Epithelial cell of proximal tubule (primary cell): ENCODE results near the gene ANKRD7. TPM values are rescaled to one million over a fixed set of nuclear protein-coding genes. Genes with fewer than 3 reads are reported as not detected.
A peak's percentile ranks its signal among the peaks of the same experiment; 100 is the strongest.

Source experiments
- DNase-seq: peaks from one replicate; pipeline ENCODE4 v3.0.0-alpha.2; 2011; ENCODE audit warnings: low read depth
- H3K4me3 ChIP-seq: 2 replicates; pipeline ENCODE4 v1.5.1; 2011; ENCODE audit warnings: low read depth, mild to moderate bottlenecking, low read length
- CTCF ChIP-seq: conservative IDR thresholded peaks from 2 replicates; pipeline ENCODE4 v1.5.1; 2012; ENCODE audit warnings: low read depth, mild to moderate bottlenecking, low read length
- total RNA-seq: library from RNA; depleted of rRNA; stranded (reverse); fragments of >200 nt; gene quantifications from 2 replicates; pipeline ENCODE4 v1.2.3, GENCODE V29; 2015

Gene ANKRD7
- total RNA-seq, 1 donor from 2014 or later = 0.69 TPM

DNA sequence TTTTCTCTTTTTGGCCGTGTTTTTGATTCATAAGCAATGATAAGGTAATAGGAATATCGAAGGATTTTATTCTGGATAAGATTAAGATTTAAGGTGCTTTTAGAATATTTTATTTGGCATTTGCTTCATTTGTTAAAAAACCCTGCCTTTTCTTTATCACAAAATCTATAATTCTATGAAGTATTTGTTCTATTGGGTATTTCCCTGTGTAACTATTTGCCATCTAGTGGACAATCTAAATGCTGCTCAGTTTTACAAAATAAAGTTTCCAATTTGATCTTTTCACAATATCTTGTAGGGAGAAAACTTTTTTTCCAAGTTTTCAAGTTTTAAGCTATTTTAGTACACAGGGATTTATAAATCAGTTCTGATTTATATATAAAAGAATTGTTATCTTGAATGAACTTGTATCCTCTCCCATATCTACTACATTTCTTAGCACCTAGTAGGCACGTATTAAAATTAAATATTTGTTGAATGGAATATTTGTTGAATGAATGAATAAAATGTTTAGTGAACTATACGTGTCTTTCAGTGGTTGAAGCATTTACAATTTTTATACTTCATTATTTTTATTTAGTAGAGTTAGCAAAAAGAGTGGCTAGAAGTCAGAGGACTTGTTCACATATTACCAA is 26.5 kb downstream of the ANKRD7 start:
- no peak for DNase-seq
- peak; percentile 58 for TF ChIP-seq CTCF
- H3K4me3 ChIP-seq = no peak overlapping the region

GRCh38 chr7:118252087-118252486 is 27.6 kb downstream of the ANKRD7 start:
- H3K4me3 ChIP-seq = no peak overlapping the region
- TF ChIP-seq CTCF = no peak
- DNase-seq = no peak

DNA sequence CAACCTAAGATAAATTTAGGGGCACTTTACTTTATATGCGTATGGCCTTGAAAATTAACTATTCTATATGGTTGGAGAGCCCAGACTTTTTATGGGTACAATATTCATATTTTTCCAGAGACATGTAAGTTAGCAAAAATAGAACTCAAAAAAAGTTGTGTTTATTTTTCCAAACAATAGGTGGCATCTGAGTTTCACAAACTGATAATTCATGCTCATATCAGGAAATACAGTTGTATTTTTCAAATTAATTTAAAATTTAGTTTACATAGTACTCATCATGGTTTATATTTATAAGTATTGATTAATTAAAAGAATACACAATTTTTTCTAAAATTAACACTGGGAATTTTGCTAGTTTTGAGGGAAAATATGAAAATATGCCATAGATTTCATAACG is 34.6 kb downstream of the ANKRD7 start:
- DNase-seq = no peak
- no peak for TF ChIP-seq CTCF

DNA sequence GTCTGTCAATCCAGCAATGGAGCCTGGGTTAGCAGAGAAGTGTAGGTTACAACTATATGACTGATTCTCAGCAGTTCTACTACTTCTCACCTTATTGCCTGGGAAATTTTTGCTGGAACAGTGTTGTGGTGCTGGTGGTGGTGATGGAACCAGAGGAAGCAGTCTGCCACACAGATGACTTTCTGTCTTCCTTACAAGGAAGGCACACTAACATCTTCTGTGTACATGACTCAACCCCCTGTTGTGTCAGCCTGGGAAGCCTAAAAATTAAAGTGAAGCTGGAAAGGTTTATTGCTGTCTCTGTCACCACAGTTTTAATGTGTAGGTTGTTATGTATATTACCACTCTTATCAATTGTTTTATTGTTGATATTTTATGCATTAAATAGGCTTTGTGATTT is 40.3 kb downstream of the ANKRD7 start:
- DNase-seq = no peak
- TF ChIP-seq CTCF = no peak

More for the DNA sequence above, 34.6 kb downstream of the ANKRD7 start:
- H3K4me3 ChIP-seq = no peak overlapping the region

DNA sequence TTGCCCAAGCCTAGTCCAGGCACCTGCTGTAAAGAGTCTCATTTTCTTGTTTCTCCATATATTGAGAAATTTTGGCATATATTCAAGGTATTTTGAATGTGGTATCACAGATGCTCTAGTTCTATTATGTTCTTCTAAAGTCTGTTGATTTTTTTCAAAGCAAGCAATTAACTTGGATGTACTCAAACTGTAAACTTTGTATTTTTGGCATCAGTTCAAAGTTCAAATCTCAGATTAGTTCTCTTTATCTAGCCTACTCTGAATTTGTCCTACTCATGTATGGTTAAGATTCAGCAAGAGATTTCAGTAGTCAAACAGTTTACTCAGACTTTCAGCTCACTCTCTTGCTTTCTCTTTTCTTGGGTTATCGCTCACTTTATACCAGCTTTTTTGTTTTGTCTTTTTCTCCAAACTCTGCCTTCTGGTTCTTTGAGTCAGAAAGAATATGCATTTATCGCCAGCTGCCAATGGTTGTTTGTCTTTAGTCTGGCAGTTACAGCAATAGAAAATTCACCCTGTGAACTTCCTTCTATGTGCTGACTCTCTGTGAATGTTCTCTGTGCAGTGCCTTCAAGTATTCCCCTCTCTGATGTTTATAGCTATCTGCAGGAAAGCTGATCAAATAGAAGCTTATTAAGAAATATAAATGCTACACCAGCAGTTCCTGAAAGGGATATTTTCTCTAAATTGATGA is 56.0 kb downstream of the ANKRD7 start:
- no peak for TF ChIP-seq CTCF
- H3K4me3 ChIP-seq = no peak overlapping the region
- no peak for DNase-seq

More for the DNA sequence above, 40.3 kb downstream of the ANKRD7 start:
- H3K4me3 ChIP-seq = no peak overlapping the region

- no peak overlapping the region for H3K4me3 ChIP-seq
- no peak for TF ChIP-seq CTCF
- no peak for DNase-seq
These were observed 56.7 kb downstream of the ANKRD7 start for GRCh38 chr7:118281196-118281595.

DNA sequence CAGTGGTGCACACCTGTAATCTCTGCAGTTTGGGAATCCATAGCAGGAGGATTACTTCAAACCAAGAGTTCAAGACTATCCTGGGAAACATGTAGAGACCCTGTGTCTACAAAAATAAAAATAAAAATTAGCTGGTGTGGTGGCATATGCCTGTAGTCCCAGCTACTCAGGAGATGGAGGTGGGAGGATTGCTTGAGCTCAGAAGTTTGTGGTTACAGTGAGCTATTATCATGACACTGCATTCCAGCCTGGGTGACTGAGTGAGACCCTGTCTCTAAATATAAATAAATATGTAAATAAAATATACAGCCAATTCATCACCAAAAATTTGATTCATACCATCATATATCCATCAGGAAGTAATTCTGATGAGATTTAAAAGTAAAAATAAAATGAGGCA is 60.9 kb downstream of the ANKRD7 start:
- no peak for TF ChIP-seq CTCF
- no peak overlapping the region for H3K4me3 ChIP-seq
- DNase-seq = no peak
